HG02840 (cell line): ENCODE measurements around the gene STAC3.

Source experiments
- ATAC-seq: cut with Tn5 transposase; IDR thresholded peaks from one replicate; pipeline ENCODE4 v1.9.1; 2021; ENCODE audit warnings: mild to moderate bottlenecking, moderate library complexity, moderate number of reproducible peaks; ENCODE audit not compliant: unreplicated experiment, low FRiP score

The STAC3 gene

GRCh38 chr12:57198329-57198728 lies 52.7 kb downstream of the STAC3 start:
- ATAC-seq, result no peak

- no peak for ATAC-seq
These were observed 54.0 kb downstream of the STAC3 start for GRCh38 chr12:57196956-57197355.

GRCh38 chr12:57196439-57196838 lies 54.5 kb downstream of the STAC3 start:
- ATAC-seq, result no peak

- no peak for ATAC-seq
These were observed 55.2 kb downstream of the STAC3 start for GRCh38 chr12:57195611-57196371.

- no peak for ATAC-seq
These were observed 55.8 kb downstream of the STAC3 start for GRCh38 chr12:57195186-57195585.

- ATAC-seq, result no peak
These were observed 56.7 kb downstream of the STAC3 start for GRCh38 chr12:57194253-57194652.

GRCh38 chr12:57193706-57194245 lies 57.2 kb downstream of the STAC3 start:
- ATAC-seq, result no peak
